Activated CD4-positive, alpha-beta T cell treated with anti-CD3 and anti-CD28 coated beads, Interleukin-2, amount 10 ng/mL, durations not matched to agents 7 days and 5 days (primary cell): ENCODE measurements around the gene ULBP2. TPM values are rescaled to one million over a fixed set of nuclear protein-coding genes. Genes with fewer than 3 reads are reported as not detected.
"Not testable (repeated sequence)": the region's sequence is repeated elsewhere in the genome, so short reads cannot be mapped to it uniquely, and the experiment has no call there.

Experiments used
- CTCF ChIA-PET: fragments of 350-600 bp; sonication (Branson Sonifier 250); formaldehyde crosslinking; loops from one replicate; lab custom pipeline; 2021; ENCODE audit warnings: antibody characterized with exemption; lab: Charles Lee
- POLR2A ChIA-PET: fragments of 350-600 bp; sonication (Branson Sonifier 250); formaldehyde crosslinking; loops from one replicate; lab custom pipeline; 2021; ENCODE audit warnings: antibody characterized with exemption; lab: Charles Lee
- DNase-seq: peaks from one replicate; pipeline ENCODE4 v3.0.0-alpha.2; 2020
- H3K27ac Mint-ChIP-seq: one replicate; pipeline ENCODE4 v1.8.0; 2021; ENCODE audit warnings: mild to moderate bottlenecking, moderate library complexity, mixed read lengths
- H3K27me3 Mint-ChIP-seq: one replicate; pipeline ENCODE4 v1.8.0; 2021; ENCODE audit warnings: mixed read lengths
- H3K36me3 Mint-ChIP-seq: one replicate; pipeline ENCODE4 v1.8.0; 2021; ENCODE audit warnings: low read depth, mixed read lengths
- H3K4me1 Mint-ChIP-seq: one replicate; pipeline ENCODE4 v1.8.0; 2021; ENCODE audit warnings: mixed read lengths
- H3K4me3 Mint-ChIP-seq: one replicate; pipeline ENCODE4 v1.8.0; 2021; ENCODE audit warnings: mild to moderate bottlenecking, moderate library complexity, mixed read lengths
- H3K9me3 Mint-ChIP-seq: one replicate; pipeline ENCODE4 v1.8.0; 2021; ENCODE audit warnings: mixed read lengths
- total RNA-seq, 2 experiments: library from RNA; stranded (reverse); gene quantifications; one replicate each; pipeline ENCODE4 v1.2.3, GENCODE V29; 2021

The ULBP2 gene
- total RNA-seq, 2 experiments from 2014 or later: 0.40 to 0.50 TPM

DNA sequence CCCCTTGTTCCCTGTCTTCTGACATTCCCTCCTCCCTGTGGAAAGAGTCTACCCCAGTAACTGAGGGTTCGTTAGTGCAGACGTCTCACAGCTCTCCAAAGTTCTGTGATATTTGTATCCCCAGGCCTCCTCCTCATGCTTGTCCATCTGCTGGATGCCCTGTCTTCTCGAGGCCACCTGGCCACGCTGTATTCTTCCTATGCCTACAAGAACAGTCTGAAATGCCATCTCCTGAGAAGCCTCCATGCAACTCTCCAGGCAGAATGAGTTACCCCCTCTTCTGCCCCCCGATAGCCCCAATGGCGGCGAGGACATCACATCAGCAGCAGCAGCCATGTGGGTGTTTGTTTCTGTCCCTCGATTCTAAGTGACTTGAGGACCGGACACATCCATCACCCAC lies 9.3 kb downstream of the ULBP2 start:
- H3K4me1 Mint-ChIP-seq: peaks cover 11% of the 10 kb centered on the region
- H3K36me3 Mint-ChIP-seq: no peaks in the 10 kb centered on the region
- H3K27ac Mint-ChIP-seq: no peak overlapping the region
- no peaks in the 10 kb centered on the region for H3K9me3 Mint-ChIP-seq
- H3K4me3 Mint-ChIP-seq: no peak overlapping the region
- ChIA-PET CTCF (interaction anchor here (0.6 kb wide), 1 partner anchor 10 kb away, joined by 4 read pairs; no protein-coding TSS in a partner anchor), POLR2A (no interaction called here)
- peaks cover 73% of the 10 kb centered on the region for H3K27me3 Mint-ChIP-seq
- DNase-seq: no peak

- H3K27me3 Mint-ChIP-seq: peaks cover 71% of the 10 kb centered on the region
- no peak overlapping the region for H3K27ac Mint-ChIP-seq
- no peak for DNase-seq
- ChIA-PET CTCF (interaction anchor here (0.6 kb wide), 1 partner anchor 9 kb away, joined by 4 read pairs; no protein-coding TSS in a partner anchor), POLR2A (no interaction called here)
- no peaks in the 10 kb centered on the region for H3K36me3 Mint-ChIP-seq
- H3K4me3 Mint-ChIP-seq: no peak overlapping the region
- peaks cover 11% of the 10 kb centered on the region for H3K4me1 Mint-ChIP-seq
- no peaks in the 10 kb centered on the region for H3K9me3 Mint-ChIP-seq
Observed at GRCh38 chr6:149951626-149952025, 9.8 kb downstream of the ULBP2 start.

- POLR2A ChIA-PET, CTCF ChIA-PET, H3K4me3 Mint-ChIP-seq: not testable (repeated sequence)
Observed at GRCh38 chr6:149953390-149953789, 11.6 kb downstream of the ULBP2 start.

GRCh38 chr6:149953934-149954327 lies 12.1 kb downstream of the ULBP2 start:
- DNase-seq, H3K9me3 Mint-ChIP-seq, POLR2A ChIA-PET, H3K27ac Mint-ChIP-seq, CTCF ChIA-PET, H3K4me3 Mint-ChIP-seq, H3K36me3 Mint-ChIP-seq: not testable (repeated sequence)
- peaks cover 75% of the 10 kb centered on the region for H3K27me3 Mint-ChIP-seq
- peaks cover 11% of the 10 kb centered on the region for H3K4me1 Mint-ChIP-seq

More at GRCh38 chr6:149953390-149953789, 11.6 kb downstream of the ULBP2 start:
- H3K9me3 Mint-ChIP-seq, H3K36me3 Mint-ChIP-seq, DNase-seq, H3K27ac Mint-ChIP-seq: not testable (repeated sequence)
- Mint-ChIP-seq H3K4me1 (peaks cover 11% of the 10 kb centered on the region), H3K27me3 (peaks cover 76% of the 10 kb centered on the region)

GRCh38 chr6:149954328-149954983 lies 12.6 kb downstream of the ULBP2 start:
- POLR2A ChIA-PET: not testable (repeated sequence)

DNA sequence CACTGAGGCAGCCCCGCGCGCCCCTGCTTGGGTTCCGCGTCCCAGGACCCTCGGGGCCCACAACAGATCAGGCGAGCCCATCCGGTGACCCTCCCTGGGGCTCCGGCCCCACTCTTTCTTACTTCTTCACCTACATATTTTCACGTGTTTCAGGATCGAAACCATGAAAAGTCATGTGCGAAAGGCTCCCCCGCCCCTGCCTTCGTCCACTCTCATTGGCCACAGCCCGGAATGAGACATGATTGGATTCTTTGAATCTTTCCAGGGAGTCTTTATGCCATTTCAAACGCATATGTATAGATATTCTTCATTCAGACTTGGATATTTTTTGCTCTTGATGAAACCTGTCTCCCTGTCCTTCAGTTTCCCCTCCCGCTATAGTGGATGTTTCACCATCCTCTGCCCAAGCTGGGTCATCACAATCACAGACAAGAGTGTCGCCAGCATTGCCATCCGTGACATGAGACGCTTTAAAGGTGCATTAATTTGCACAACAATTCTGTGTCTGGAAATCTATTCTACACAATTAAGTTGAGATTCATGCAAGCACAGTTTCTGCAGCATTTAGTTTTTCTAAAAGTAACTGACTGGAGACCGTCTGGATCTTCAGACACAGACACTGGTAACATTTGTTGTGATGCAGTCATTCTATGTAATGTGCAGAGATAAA lies 13.3 kb downstream of the ULBP2 start:
- Mint-ChIP-seq H3K4me1 (peaks cover 11% of the 10 kb centered on the region), H3K27me3 (peaks cover 76% of the 10 kb centered on the region)
- H3K27ac Mint-ChIP-seq, H3K9me3 Mint-ChIP-seq, POLR2A ChIA-PET, DNase-seq, H3K36me3 Mint-ChIP-seq, H3K4me3 Mint-ChIP-seq, CTCF ChIA-PET: not testable (repeated sequence)

More at GRCh38 chr6:149954328-149954983, 12.6 kb downstream of the ULBP2 start:
- Mint-ChIP-seq H3K4me1 (peaks cover 11% of the 10 kb centered on the region), H3K27me3 (peaks cover 76% of the 10 kb centered on the region)
- CTCF ChIA-PET, H3K36me3 Mint-ChIP-seq, H3K9me3 Mint-ChIP-seq, H3K27ac Mint-ChIP-seq, DNase-seq, H3K4me3 Mint-ChIP-seq: not testable (repeated sequence)

DNA sequence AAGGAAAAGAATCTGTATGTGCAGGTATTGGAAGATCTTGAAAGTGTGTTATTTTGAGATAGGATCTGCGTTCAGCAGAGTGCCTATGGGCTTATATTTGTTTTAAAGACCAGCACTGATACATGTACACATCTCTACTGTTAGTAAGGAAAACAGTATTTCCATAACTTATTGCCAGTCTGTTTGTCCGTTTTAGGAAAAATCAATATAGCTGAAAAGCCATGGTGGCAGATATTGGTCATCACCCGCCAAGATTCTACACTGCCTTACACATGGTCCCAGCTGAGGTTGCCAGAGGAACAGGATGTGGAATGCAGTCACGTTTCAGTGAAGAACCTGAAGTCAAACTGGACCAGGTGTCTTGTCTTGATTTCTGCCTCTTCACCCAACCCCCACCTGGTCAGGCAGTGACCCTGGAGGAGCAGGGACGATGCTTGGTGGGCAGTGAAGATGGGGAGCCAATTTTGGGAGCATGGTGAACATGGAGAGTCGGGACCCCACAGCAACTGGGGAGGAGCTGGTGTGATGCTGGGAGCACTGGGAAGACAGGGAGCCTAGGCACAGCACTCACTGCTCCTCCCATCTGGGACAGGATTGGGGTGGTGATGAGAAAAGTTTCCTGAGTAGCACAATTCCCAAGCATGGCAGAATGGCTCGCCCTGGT lies 14.0 kb downstream of the ULBP2 start:
- CTCF ChIA-PET, H3K27ac Mint-ChIP-seq, POLR2A ChIA-PET, H3K4me3 Mint-ChIP-seq, DNase-seq, H3K36me3 Mint-ChIP-seq, H3K9me3 Mint-ChIP-seq: not testable (repeated sequence)
- Mint-ChIP-seq H3K27me3 (peaks cover 76% of the 10 kb centered on the region), H3K4me1 (peaks cover 11% of the 10 kb centered on the region)

DNA sequence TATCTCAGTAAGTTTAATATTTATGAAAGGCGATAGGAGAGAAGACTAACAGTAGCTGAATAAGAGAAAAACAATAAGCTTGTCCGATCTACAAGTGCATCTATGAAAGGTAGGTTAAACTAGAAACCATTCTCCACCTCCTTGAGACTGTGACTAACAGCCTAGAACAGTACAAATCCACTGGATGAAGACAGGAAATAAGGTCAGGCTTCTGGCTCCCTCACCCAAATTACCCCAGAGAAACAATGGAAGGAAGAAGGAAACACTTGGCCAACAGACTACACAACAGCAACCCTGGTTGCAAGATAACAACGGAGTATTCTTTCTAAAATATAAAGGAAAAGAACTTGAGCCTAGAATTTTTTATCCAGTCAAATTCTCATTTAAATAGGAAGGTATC lies 16.3 kb downstream of the ULBP2 start:
- H3K9me3 Mint-ChIP-seq, H3K4me3 Mint-ChIP-seq, H3K27ac Mint-ChIP-seq, H3K36me3 Mint-ChIP-seq, DNase-seq, CTCF ChIA-PET, POLR2A ChIA-PET: not testable (repeated sequence)
- H3K27me3 Mint-ChIP-seq: peaks cover 64% of the 10 kb centered on the region
- peaks cover 16% of the 10 kb centered on the region for H3K4me1 Mint-ChIP-seq

- H3K36me3 Mint-ChIP-seq, H3K9me3 Mint-ChIP-seq, DNase-seq, H3K27ac Mint-ChIP-seq, POLR2A ChIA-PET, CTCF ChIA-PET, H3K4me3 Mint-ChIP-seq: not testable (repeated sequence)
- Mint-ChIP-seq H3K4me1 (peaks cover 31% of the 10 kb centered on the region), H3K27me3 (peaks cover 73% of the 10 kb centered on the region)
Observed at GRCh38 chr6:149959806-149960205, 18.0 kb downstream of the ULBP2 start.

DNA sequence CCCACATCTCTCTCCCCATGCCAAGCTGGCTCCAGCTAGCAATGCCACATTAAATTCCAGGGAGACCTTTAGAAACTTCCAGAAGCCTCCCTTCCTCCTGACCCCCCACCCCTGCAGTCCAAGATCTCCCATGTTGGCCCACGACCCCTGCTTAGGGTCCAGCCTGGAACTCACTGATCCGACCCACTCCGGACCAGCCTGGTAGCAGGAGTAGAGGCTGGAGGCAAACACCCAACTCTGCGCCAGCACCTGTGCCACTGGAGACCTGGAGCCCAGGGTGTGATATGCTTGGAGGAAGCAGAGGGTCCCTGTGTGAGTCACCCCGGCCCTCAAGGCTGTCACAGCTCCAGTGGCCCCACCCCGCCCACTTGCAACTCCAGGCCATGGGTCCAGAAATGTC lies 18.7 kb downstream of the ULBP2 start:
- POLR2A ChIA-PET: no interaction called here
- H3K9me3 Mint-ChIP-seq: no peaks in the 10 kb centered on the region

GRCh38 chr6:149961728-149962425 lies 20.1 kb downstream of the ULBP2 start:
- peak; percentile 41 for DNase-seq
- Mint-ChIP-seq H3K27ac (no peak overlapping the region), H3K4me1 (peaks cover 31% of the 10 kb centered on the region), H3K27me3 (peaks cover 72% of the 10 kb centered on the region), H3K9me3 (no peaks in the 10 kb centered on the region), H3K4me3 (no peak overlapping the region), H3K36me3 (peaks cover 7% of the 10 kb centered on the region)
- CTCF ChIA-PET: interaction anchor here (0.6 to 0.7 kb wide), 3 partner anchors 106 to 1393 kb away, joined by 3 to 6 read pairs (median 3); no protein-coding TSS in a partner anchor
- POLR2A ChIA-PET: no interaction called here

More for the DNA sequence above, 18.7 kb downstream of the ULBP2 start:
- DNase-seq: no peak
- Mint-ChIP-seq H3K36me3 (peaks cover 7% of the 10 kb centered on the region), H3K4me3 (no peak overlapping the region), H3K4me1 (peaks cover 31% of the 10 kb centered on the region), H3K27me3 (peaks cover 73% of the 10 kb centered on the region), H3K27ac (no peak overlapping the region)
- CTCF ChIA-PET: interaction anchor here (0.7 kb wide), 1 partner anchor 9 kb away, joined by 4 read pairs; no protein-coding TSS in a partner anchor

- no peaks in the 10 kb centered on the region for H3K9me3 Mint-ChIP-seq
- H3K27ac Mint-ChIP-seq: peak overlapping the region; percentile 90
- ChIA-PET POLR2A (no interaction called here), CTCF (no interaction called here)
- no peak for DNase-seq
- peaks cover 31% of the 10 kb centered on the region for H3K4me1 Mint-ChIP-seq
- peaks cover 79% of the 10 kb centered on the region for H3K27me3 Mint-ChIP-seq
- peaks cover 7% of the 10 kb centered on the region for H3K36me3 Mint-ChIP-seq
- peak overlapping the region; percentile 75 for H3K4me3 Mint-ChIP-seq
Observed at GRCh38 chr6:149962461-149963211, 20.8 kb downstream of the ULBP2 start.
